Measurements from ENCODE around the gene FHL2. TPM values are rescaled to one million over a fixed set of nuclear protein-coding genes. Genes with fewer than 3 reads are reported as not detected.

FHL2 gene
- total RNA-seq, 1 experiment from 2014 or later = 67.9 TPM

DNA sequence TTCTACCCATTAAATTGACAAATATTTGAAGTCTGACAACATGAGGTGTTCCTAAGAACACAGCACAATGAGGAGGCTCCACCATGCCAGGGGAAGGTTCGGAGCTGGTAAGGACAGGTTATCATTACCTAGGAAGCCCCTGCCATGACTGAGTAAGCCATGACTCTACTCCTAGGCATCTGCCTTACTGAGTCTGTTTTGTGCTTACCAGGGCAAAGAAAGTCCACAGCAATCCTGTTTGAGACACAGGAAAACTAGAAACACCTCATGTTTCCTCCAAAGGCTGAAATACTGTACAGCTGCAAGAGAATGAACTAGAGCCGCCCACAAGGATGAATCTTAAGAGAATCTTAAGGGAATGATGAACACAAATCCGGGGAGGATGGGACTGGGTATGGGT lies 80.9 kb downstream of the FHL2 start:
- no peak for DNase-seq (ENCODE audit: low spot score)

DNA sequence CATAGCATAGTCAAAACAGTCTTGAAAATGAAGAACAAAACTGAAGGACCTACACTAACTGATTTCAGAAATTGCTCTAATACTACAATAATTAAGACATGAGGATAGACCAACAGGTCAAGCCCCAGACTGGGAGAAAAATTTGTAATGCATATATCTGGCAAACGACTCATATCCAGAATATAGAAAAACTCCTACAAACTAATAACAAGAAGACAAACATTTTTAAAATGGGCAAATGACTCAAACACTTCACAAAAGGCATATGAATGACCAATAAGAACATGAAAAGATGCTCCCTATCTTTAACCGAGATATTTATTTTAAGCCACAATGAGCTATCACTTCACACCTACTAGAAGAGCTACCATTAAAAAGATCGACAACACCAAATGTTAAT lies 83.5 kb downstream of the FHL2 start:
- no peak for DNase-seq (ENCODE audit: low spot score)

DNA sequence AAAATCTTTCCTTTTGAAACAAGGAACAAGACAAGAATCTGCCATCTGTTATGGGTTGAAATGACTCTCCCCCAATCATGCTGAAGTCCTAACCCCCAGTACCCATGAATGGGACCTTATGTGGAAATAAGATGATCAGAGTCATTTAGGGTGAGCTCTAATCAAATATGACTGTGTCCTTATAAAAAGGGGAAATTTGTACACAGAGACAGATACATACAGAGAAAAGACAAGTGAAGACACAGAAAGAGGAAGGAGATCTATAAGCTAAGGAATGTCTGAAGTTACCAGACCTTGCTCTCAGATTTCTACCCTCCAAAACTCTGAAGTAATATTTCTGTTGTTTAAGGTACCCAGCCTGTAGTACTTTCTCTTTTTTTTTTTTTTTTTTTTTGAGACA lies 85.0 kb downstream of the FHL2 start:
- DNase-seq (ENCODE audit: low spot score) = no peak

Other genes starting within 250 kb of the FHL2 start
- not detected in 2 replicates for gene GPR45, start 157.3 kb downstream of the FHL2 start, total RNA-seq (2014; rRNA removed; shearing (Covaris generic))
- gene TGFBRAP1, start 69.3 kb downstream of the FHL2 start, total RNA-seq (2014; rRNA removed; shearing (Covaris generic)) = 34.0 and 37.7 TPM in 2 replicates
- 9.8 and 25.1 TPM in 2 replicates for gene C2orf49, start 61.5 kb downstream of the FHL2 start, total RNA-seq (2014; rRNA removed; shearing (Covaris generic))

Measured in A172 (cell line).